Upper lobe of right lung (tissue), 1 donor: ENCODE data around the gene BCL11B. TPM values are rescaled to one million over a fixed set of nuclear protein-coding genes. Genes with fewer than 3 reads are reported as not detected.

ENCODE experiments used
- ATAC-seq: fragments of 200-7000 bp; cut with Tn5 transposase; one replicate; pipeline ENCODE4 v1.9.1; 2020; ENCODE audit warnings: mild to moderate bottlenecking, moderate library complexity
- DNase-seq: peaks from one replicate; pipeline ENCODE4 v3.0.0-alpha.2; 2020
- H3K27ac ChIP-seq: fragments of 200-600 bp; one replicate; pipeline ENCODE4 v1.8.0; 2022
- H3K27me3 ChIP-seq: fragments of 200-600 bp; one replicate; pipeline ENCODE4 v1.8.0; 2022; ENCODE audit warnings: mild to moderate bottlenecking
- H3K36me3 ChIP-seq: fragments of 200-600 bp; one replicate; pipeline ENCODE4 v1.8.0; 2022
- H3K4me1 ChIP-seq: fragments of 200-600 bp; one replicate; pipeline ENCODE4 v1.8.0; 2022
- H3K4me3 ChIP-seq: fragments of 200-600 bp; one replicate; pipeline ENCODE4 v1.8.0; 2022; ENCODE audit warnings: mild to moderate bottlenecking
- H3K9me3 ChIP-seq: fragments of 200-600 bp; one replicate; pipeline ENCODE4 v1.8.0; 2022
- intact Hi-C: fragments of 100-400 bp; cut with DNase I; formaldehyde crosslinking; loops from one replicate; pipeline ENCODE4 v1.11.0; 2022
- total RNA-seq: library from RNA; stranded (reverse); fragmentation: NEBNext Ultra II Directional; extraction: Animal tissue kit (Norgen Biotek cat#: 25700); gene quantifications from one replicate; pipeline ENCODE4 v1.2.1, GENCODE V29; 2021
- TF ChIP-seq, protein P1 (sequence below): fragments of 200-600 bp; IDR thresholded peaks from one replicate; pipeline ENCODE4 v1.8.0; 2022; ENCODE audit warnings: antibody characterized with exemption
- donor health status: DM: no; HTN: yes; CAD: no; lungs with severe emphysema.

Gene BCL11B
- total RNA-seq, 1 donor from 2014 or later = 2.4 TPM

DNA sequence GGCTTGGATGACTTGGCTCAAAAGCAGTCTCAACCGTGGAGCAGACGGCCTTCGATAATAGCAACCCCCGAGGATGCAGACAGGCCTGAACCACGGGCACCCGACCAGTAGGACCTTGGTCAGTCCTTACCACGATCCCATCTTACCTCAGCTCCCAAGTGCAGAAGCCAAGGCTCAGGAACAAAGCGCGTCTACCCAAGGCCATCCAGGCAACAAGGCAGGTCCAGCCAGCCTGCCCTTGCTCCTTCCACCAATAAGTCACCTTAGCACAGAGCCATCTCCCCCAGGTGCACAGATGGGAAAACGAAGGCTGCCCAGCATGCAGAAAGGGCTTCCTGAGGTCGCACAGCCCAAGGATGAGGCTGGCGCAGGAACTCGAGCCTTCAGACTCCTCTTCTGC lies 77.3 kb downstream of the BCL11B start:
- TF ChIP-seq, protein P1, sequence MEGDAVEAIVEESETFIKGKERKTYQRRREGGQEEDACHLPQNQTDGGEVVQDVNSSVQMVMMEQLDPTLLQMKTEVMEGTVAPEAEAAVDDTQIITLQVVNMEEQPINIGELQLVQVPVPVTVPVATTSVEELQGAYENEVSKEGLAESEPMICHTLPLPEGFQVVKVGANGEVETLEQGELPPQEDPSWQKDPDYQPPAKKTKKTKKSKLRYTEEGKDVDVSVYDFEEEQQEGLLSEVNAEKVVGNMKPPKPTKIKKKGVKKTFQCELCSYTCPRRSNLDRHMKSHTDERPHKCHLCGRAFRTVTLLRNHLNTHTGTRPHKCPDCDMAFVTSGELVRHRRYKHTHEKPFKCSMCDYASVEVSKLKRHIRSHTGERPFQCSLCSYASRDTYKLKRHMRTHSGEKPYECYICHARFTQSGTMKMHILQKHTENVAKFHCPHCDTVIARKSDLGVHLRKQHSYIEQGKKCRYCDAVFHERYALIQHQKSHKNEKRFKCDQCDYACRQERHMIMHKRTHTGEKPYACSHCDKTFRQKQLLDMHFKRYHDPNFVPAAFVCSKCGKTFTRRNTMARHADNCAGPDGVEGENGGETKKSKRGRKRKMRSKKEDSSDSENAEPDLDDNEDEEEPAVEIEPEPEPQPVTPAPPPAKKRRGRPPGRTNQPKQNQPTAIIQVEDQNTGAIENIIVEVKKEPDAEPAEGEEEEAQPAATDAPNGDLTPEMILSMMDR = no peak
- peaks cover 16% of the 10 kb centered on the region for H3K4me1 ChIP-seq
- H3K27ac ChIP-seq = no peak overlapping the region
- ATAC-seq = no peak
- H3K27me3 ChIP-seq = no peaks in the 10 kb centered on the region
- H3K36me3 ChIP-seq = no peaks in the 10 kb centered on the region
- H3K4me3 ChIP-seq = no peak overlapping the region
- DNase-seq = no peak
- no peaks in the 10 kb centered on the region for H3K9me3 ChIP-seq
- intact Hi-C loops = no loop called here

DNA sequence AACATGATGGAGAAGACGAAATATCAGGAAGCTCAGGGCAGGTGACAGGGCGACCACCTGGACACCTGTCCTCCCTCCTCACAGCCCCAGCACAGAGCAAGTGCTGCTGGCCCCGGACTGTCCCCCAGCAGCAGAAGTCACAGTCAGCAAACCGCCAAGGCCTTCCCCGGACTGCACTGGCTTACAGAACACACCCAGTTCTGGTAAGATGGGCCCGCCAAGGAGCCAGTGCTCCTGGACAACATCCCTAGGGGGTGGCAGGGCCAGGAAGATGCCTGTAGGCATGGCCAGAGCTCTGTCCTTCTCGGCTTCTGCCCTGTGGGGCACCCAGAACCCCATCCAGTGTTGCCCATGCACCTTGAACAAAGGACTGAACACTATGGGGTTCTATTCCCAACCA lies 77.9 kb downstream of the BCL11B start:
- H3K4me1 ChIP-seq = peaks cover 16% of the 10 kb centered on the region
- no peak for DNase-seq
- H3K36me3 ChIP-seq = no peaks in the 10 kb centered on the region
- H3K27me3 ChIP-seq = no peaks in the 10 kb centered on the region
- TF ChIP-seq, protein P1 = no peak
- no peak overlapping the region for H3K4me3 ChIP-seq
- no peak overlapping the region for H3K27ac ChIP-seq
- H3K9me3 ChIP-seq = no peaks in the 10 kb centered on the region
- ATAC-seq = no peak
- intact Hi-C loops = no loop called here

DNA sequence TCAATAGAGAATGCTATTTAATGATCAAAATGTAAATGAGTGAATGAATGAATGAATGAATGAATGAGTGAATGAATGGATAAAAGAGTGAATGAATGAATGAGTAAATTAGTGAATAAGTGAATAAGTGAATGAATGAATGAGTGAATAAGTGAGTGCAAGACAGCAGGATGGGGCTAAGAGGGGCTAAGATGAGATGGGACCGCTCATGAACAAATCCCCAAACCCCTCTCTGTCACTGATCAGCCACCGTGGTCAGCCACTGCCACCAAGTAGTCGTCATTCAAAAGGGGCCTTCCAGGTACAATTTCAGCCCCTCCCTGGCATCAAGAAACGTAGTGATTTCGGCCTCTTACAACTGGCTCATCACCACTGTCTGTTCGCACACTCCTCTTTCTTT lies 79.2 kb downstream of the BCL11B start:
- TF ChIP-seq, protein P1 = no peak
- H3K36me3 ChIP-seq = no peaks in the 10 kb centered on the region
- no peaks in the 10 kb centered on the region for H3K27me3 ChIP-seq
- no peak for ATAC-seq
- DNase-seq = no peak
- intact Hi-C loops = no loop called here
- no peak overlapping the region for H3K27ac ChIP-seq
- H3K4me1 ChIP-seq = peaks cover 16% of the 10 kb centered on the region
- H3K9me3 ChIP-seq = no peaks in the 10 kb centered on the region
- no peak overlapping the region for H3K4me3 ChIP-seq

DNA sequence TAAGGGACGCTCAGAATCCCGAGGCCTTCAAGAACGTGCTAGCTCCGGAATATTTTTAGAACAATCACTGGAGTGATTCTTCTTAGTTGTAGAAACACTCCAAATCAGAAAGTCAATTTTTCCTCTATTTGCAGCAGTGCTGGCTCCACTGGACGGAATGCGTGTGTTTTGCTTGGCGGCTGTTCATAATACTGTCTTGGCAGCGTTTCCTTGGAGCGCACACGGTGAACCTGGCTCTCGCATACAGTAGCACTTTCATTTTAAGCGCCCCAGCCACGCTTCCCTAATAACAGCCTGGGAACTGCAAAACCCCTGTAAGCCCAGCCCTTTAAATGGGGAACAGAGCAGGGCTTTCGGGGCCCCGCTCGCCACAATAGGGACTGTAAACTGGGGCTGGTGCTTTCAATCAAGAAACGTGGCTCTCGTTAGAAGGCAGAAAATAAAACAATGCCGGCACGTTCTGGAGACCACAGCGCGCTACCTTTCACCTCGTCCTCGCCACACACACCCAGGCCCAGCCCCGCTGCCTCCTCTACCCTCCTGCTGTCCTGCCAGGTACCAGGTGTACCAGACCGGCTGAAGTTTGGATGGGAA lies 79.9 kb downstream of the BCL11B start:
- no peak for DNase-seq
- ATAC-seq = peak; percentile 79
- TF ChIP-seq, protein P1 = no peak
- Histone ChIP-seq H3K36me3 (no peaks in the 10 kb centered on the region), H3K27me3 (no peaks in the 10 kb centered on the region), H3K27ac (peak overlapping the region; percentile 17), H3K9me3 (no peaks in the 10 kb centered on the region), H3K4me1 (peaks cover 16% of the 10 kb centered on the region), H3K4me3 (peak overlapping the region; percentile 42)
- intact Hi-C loops = no loop called here

DNA sequence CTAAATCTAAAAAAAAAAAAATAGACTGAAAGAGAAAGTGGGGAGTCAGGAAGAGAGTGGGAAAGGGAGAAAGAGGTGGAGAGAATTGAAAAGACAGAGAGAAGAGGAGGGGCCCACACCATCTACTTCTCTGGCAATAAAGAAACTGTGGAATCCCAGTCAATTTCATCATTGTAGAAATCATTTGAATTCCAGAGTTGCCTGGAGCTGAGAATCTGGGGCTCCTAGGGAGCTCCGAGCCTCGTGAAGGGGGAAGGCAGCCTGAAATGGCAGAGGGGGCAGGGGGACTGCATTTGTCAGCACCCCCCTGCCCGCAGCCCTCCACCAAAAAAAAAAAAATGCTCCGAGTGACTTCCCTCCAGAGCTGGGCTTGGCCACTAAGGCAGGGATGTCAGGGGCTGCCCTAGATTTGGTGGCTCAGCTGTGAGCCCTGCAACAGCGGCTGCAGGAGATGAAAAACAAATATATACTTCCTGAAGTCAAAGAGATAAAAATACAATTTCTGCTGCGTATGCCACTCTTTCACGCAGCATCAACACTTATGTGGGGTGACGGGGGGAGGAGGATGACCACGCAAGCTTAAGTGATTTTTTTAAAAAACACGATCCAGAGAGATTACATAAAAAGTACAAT lies 80.5 kb downstream of the BCL11B start:
- intact Hi-C loops = no loop called here
- no peaks in the 10 kb centered on the region for H3K36me3 ChIP-seq
- ATAC-seq (no peak), DNase-seq (no peak)
- H3K27ac ChIP-seq = peak overlapping the region; percentile 17
- H3K9me3 ChIP-seq = no peaks in the 10 kb centered on the region
- peaks cover 16% of the 10 kb centered on the region for H3K4me1 ChIP-seq
- no peaks in the 10 kb centered on the region for H3K27me3 ChIP-seq
- TF ChIP-seq, protein P1 = no peak
- H3K4me3 ChIP-seq = peak overlapping the region; percentile 42
